SK-N-SH (cell line): Measurements from ENCODE around the gene RAPH1.

Experiments used
- CTCF ChIP-seq: fragments of 200-600 bp; sonication (generic); IDR thresholded peaks from 2 replicates; pipeline ENCODE4 v1.6.1; 2017; ENCODE audit warnings: antibody characterized with exemption, mild to moderate bottlenecking, moderate library complexity
- EP300 ChIP-seq, 2 experiments: IDR thresholded peaks; 2 replicates each; pipeline versions ENCODE4 v1.4.0 to v1.6.1; 2012; ENCODE audit warnings: borderline replicate concordance in 1 of 2, low read depth in 1 of 2, low read length in 1 of 2
- EZH2phosphoT487 ChIP-seq: fragments of 200-600 bp; sonication (generic); IDR thresholded peaks from 2 replicates; pipeline ENCODE4 v1.6.1; 2017; ENCODE audit warnings: low read depth, mixed run types, mild to moderate bottlenecking, antibody characterized with exemption, moderate library complexity, borderline replicate concordance
- GATA2 ChIP-seq: sonication (generic); formaldehyde crosslinking; IDR thresholded peaks from 2 replicates; pipeline ENCODE4 v1.5.0; 2020; ENCODE audit warnings: mild to moderate bottlenecking, missing genetic modification reagents
- PBX3 ChIP-seq: IDR thresholded peaks from 2 replicates; pipeline ENCODE4; 2012
- POLR2AphosphoS5 ChIP-seq: IDR thresholded peaks from 2 replicates; pipeline ENCODE4 v1.6.1; 2012; ENCODE audit warnings: low read depth, low read length
- RAD21 ChIP-seq: IDR thresholded peaks from 2 replicates; pipeline ENCODE4 v1.6.1; 2012; ENCODE audit warnings: mild to moderate bottlenecking, low read length
- REST ChIP-seq: IDR thresholded peaks from 2 replicates; pipeline ENCODE4 v1.6.1; 2012; ENCODE audit warnings: mild to moderate bottlenecking, low read depth, low read length, moderate library complexity
- RFX5 ChIP-seq: IDR thresholded peaks from 2 replicates; pipeline ENCODE4 v1.6.1; 2012; ENCODE audit warnings: mild to moderate bottlenecking, improper control_type of control experiment, low read length
- SMC3 ChIP-seq: IDR thresholded peaks from 2 replicates; pipeline ENCODE4 v1.6.1; 2012; ENCODE audit warnings: low read depth, low read length, improper control_type of control experiment
- TAF1 ChIP-seq: IDR thresholded peaks from 2 replicates; pipeline ENCODE4 v1.6.1; 2012; ENCODE audit warnings: low read depth, mild to moderate bottlenecking, low read length, moderate library complexity, borderline replicate concordance
- USF1 ChIP-seq: IDR thresholded peaks from 2 replicates; pipeline ENCODE4 v1.4.0; 2012; ENCODE audit warnings: low read depth, borderline replicate concordance
- YY1 ChIP-seq: IDR thresholded peaks from 2 replicates; pipeline ENCODE4 v1.4.0; 2012; ENCODE audit warnings: low read depth, mild to moderate bottlenecking
- ZBTB33 ChIP-seq: IDR thresholded peaks from 2 replicates; pipeline ENCODE4 v1.4.0; 2012; ENCODE audit warnings: low read depth, borderline replicate concordance

DNA sequence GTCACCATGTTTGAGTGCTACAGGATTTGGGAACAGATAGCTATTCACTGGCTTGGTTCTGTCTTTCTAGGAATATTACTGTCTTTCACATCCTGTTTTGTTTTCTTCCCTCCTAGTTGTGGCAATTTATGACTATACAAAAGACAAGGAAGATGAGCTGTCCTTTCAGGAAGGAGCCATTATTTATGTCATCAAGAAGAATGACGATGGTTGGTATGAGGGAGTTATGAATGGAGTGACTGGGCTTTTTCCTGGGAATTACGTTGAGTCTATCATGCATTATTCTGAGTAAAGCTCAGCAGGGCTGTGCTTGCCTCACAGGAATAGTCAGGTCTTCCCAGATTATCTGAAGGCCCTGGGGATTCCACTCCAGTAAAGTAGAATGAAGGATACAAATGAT is 108.0 kb downstream of the RAPH1 start:
- no peak for TF ChIP-seq GATA2 (CRISPR knock-in tag)
- peak in 1 of 2 experiments; percentile 16; a peak in 1 of 4 replicates for TF ChIP-seq EP300 (IDR thresholded peaks at IDR 0.05; ENCODE audit: borderline replicate concordance in 1 of 2, low read depth in 1 of 2, low read length in 1 of 2)
- TF ChIP-seq CTCF, result no peak
- no peak for TF ChIP-seq RFX5
- TF ChIP-seq RAD21, result no peak
- TF ChIP-seq REST, result no peak
- TF ChIP-seq SMC3, result no peak
- TF ChIP-seq POLR2AphosphoS5, result no peak
- TF ChIP-seq USF1, result no peak
- no peak for TF ChIP-seq TAF1
- TF ChIP-seq ZBTB33, result no peak
- TF ChIP-seq YY1, result no peak
- no peak for TF ChIP-seq EZH2phosphoT487
- TF ChIP-seq PBX3, result peak; percentile 91
